Measurements from ENCODE around the gene USP25.

USP25 gene

GRCh38 chr21:15815285-15815684 lies 85.5 kb downstream of the USP25 start:
- DNase-seq (ENCODE audit: low read depth) = no peak
- no peak for TF ChIP-seq MAX (IDR thresholded peaks at IDR 0.05; ENCODE audit: low read depth, low read length)
- TF ChIP-seq, protein P1, sequence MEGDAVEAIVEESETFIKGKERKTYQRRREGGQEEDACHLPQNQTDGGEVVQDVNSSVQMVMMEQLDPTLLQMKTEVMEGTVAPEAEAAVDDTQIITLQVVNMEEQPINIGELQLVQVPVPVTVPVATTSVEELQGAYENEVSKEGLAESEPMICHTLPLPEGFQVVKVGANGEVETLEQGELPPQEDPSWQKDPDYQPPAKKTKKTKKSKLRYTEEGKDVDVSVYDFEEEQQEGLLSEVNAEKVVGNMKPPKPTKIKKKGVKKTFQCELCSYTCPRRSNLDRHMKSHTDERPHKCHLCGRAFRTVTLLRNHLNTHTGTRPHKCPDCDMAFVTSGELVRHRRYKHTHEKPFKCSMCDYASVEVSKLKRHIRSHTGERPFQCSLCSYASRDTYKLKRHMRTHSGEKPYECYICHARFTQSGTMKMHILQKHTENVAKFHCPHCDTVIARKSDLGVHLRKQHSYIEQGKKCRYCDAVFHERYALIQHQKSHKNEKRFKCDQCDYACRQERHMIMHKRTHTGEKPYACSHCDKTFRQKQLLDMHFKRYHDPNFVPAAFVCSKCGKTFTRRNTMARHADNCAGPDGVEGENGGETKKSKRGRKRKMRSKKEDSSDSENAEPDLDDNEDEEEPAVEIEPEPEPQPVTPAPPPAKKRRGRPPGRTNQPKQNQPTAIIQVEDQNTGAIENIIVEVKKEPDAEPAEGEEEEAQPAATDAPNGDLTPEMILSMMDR (IDR thresholded peaks at IDR 0.05; ENCODE audit: low read depth, low read length) = no peak
- TF ChIP-seq MYC (IDR thresholded peaks at IDR 0.05; ENCODE audit: low read depth, low read length) = no peak
- no peak for TF ChIP-seq POLR2A (IDR thresholded peaks at IDR 0.05; ENCODE audit: extremely low read depth, insufficient read length)
- no peak overlapping the region for H3K4me3 ChIP-seq (ENCODE audit: low read depth, low read length)

DNA sequence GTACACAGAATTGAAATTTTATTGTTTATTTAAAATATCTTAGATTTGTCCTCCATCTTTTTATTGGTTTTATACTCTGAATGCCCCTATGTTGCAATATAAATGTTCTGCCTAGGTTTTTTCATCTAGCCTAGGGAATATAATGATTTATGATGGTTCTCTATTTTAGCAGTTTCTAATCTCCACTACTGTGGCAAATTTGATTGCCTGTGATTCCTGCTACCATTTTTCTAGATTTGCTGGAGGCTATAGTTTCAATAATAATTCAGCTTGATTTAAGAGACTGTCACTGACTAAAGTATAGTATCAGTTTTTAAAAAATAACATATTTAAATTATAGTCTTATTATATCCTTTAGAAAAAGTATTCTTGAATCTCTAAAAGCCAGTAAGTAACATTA lies 90.5 kb downstream of the USP25 start:
- no peak overlapping the region for H3K4me3 ChIP-seq (ENCODE audit: low read depth, low read length)
- no peak for TF ChIP-seq POLR2A (IDR thresholded peaks at IDR 0.05; ENCODE audit: extremely low read depth, insufficient read length)
- no peak for TF ChIP-seq MYC (IDR thresholded peaks at IDR 0.05; ENCODE audit: low read depth, low read length)
- no peak for TF ChIP-seq MAX (IDR thresholded peaks at IDR 0.05; ENCODE audit: low read depth, low read length)
- TF ChIP-seq, protein P1 (IDR thresholded peaks at IDR 0.05; ENCODE audit: low read depth, low read length) = no peak
- no peak for DNase-seq (ENCODE audit: low read depth)

- H3K4me3 ChIP-seq (ENCODE audit: low read depth, low read length) = no peak overlapping the region
- no peak for DNase-seq (ENCODE audit: low read depth)
- TF ChIP-seq, protein P1 (IDR thresholded peaks at IDR 0.05; ENCODE audit: low read depth, low read length) = no peak
- TF ChIP-seq MYC (IDR thresholded peaks at IDR 0.05; ENCODE audit: low read depth, low read length) (no peak), POLR2A (IDR thresholded peaks at IDR 0.05; ENCODE audit: extremely low read depth, insufficient read length) (no peak), MAX (IDR thresholded peaks at IDR 0.05; ENCODE audit: low read depth, low read length) (no peak)
These were observed 91.1 kb downstream of the USP25 start for GRCh38 chr21:15820852-15821379.

- no peak overlapping the region for H3K4me3 ChIP-seq (ENCODE audit: low read depth, low read length)
- no peak for DNase-seq (ENCODE audit: low read depth)
- TF ChIP-seq MAX (IDR thresholded peaks at IDR 0.05; ENCODE audit: low read depth, low read length) = no peak
- TF ChIP-seq, protein P1 (IDR thresholded peaks at IDR 0.05; ENCODE audit: low read depth, low read length) = no peak
- no peak for TF ChIP-seq POLR2A (IDR thresholded peaks at IDR 0.05; ENCODE audit: extremely low read depth, insufficient read length)
- no peak for TF ChIP-seq MYC (IDR thresholded peaks at IDR 0.05; ENCODE audit: low read depth, low read length)
These were observed 93.8 kb downstream of the USP25 start for GRCh38 chr21:15823486-15824150.

DNA sequence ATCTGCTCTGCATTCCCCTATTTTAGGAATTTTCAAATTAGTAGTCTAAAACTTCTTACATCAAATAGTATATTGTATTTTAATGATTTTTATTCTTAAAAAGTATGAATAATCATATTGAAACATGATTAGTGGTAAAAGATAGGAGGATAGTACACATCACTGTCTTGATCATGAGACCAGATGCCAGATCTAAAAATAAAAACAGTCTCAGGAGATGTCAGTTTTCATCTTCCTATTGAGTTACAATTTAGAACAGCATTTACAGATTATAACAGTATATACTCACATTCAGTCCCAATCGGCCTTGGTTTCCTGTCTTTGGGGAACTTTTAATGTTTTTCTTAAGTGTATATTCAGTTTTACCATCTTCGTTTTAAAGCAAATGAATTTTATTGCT lies 95.9 kb downstream of the USP25 start:
- H3K4me3 ChIP-seq (ENCODE audit: low read depth, low read length) = no peak overlapping the region
- no peak for DNase-seq (ENCODE audit: low read depth)
- no peak for TF ChIP-seq MAX (IDR thresholded peaks at IDR 0.05; ENCODE audit: low read depth, low read length)
- TF ChIP-seq, protein P1 (IDR thresholded peaks at IDR 0.05; ENCODE audit: low read depth, low read length) = no peak
- no peak for TF ChIP-seq MYC (IDR thresholded peaks at IDR 0.05; ENCODE audit: low read depth, low read length)
- TF ChIP-seq POLR2A (IDR thresholded peaks at IDR 0.05; ENCODE audit: extremely low read depth, insufficient read length) = no peak
